WI38 (cell line): Measurements from ENCODE around the gene ADGRV1.

Experiments used
- H3K4me3 ChIP-seq: 2 replicates; pipeline ENCODE4 v1.5.1; 2011; ENCODE audit warnings: low read depth, mild to moderate bottlenecking, control low read depth, low read length
- CTCF ChIP-seq: IDR thresholded peaks from 2 replicates; pipeline ENCODE4 v1.5.1; 2012; ENCODE audit warnings: low read depth, mild to moderate bottlenecking, control low read depth, low read length

Gene ADGRV1

GRCh38 chr5:90985341-90985740, 426.7 kb downstream of the ADGRV1 start:
- no peak overlapping the region for H3K4me3 ChIP-seq
- TF ChIP-seq CTCF = no peak

GRCh38 chr5:90987726-90988125, 429.1 kb downstream of the ADGRV1 start:
- TF ChIP-seq CTCF = no peak
- H3K4me3 ChIP-seq = no peak overlapping the region

GRCh38 chr5:90991201-90991600, 432.6 kb downstream of the ADGRV1 start:
- H3K4me3 ChIP-seq = no peak overlapping the region
- TF ChIP-seq CTCF = no peak

GRCh38 chr5:90994796-90995195, 436.2 kb downstream of the ADGRV1 start:
- no peak overlapping the region for H3K4me3 ChIP-seq
- TF ChIP-seq CTCF = no peak

- no peak overlapping the region for H3K4me3 ChIP-seq
- no peak for TF ChIP-seq CTCF
Observed at GRCh38 chr5:90996089-90996488, 437.5 kb downstream of the ADGRV1 start.

GRCh38 chr5:90997082-90997481, 438.5 kb downstream of the ADGRV1 start:
- no peak overlapping the region for H3K4me3 ChIP-seq
- TF ChIP-seq CTCF = no peak

- H3K4me3 ChIP-seq = no peak overlapping the region
- no peak for TF ChIP-seq CTCF
Observed at GRCh38 chr5:91000743-91001142, 442.1 kb downstream of the ADGRV1 start.
